Measurements from ENCODE around the gene ARHGAP18.

- TF ChIP-seq, protein P1, sequence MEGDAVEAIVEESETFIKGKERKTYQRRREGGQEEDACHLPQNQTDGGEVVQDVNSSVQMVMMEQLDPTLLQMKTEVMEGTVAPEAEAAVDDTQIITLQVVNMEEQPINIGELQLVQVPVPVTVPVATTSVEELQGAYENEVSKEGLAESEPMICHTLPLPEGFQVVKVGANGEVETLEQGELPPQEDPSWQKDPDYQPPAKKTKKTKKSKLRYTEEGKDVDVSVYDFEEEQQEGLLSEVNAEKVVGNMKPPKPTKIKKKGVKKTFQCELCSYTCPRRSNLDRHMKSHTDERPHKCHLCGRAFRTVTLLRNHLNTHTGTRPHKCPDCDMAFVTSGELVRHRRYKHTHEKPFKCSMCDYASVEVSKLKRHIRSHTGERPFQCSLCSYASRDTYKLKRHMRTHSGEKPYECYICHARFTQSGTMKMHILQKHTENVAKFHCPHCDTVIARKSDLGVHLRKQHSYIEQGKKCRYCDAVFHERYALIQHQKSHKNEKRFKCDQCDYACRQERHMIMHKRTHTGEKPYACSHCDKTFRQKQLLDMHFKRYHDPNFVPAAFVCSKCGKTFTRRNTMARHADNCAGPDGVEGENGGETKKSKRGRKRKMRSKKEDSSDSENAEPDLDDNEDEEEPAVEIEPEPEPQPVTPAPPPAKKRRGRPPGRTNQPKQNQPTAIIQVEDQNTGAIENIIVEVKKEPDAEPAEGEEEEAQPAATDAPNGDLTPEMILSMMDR (IDR thresholded peaks at IDR 0.05): no peak
- TF ChIP-seq POLR2AphosphoS5 (IDR thresholded peaks at IDR 0.05): no peak
These were observed 24.9 kb downstream of the ARHGAP18 start for GRCh38 chr6:129684903-129685661.
